Activated T-cell treated with anti-CD3 and anti-CD28 coated beads, Interleukin-2, amount 50 U/mL, for 4 hours (primary cell): ENCODE results near the gene CRIM1. TPM values are rescaled to one million over a fixed set of nuclear protein-coding genes. Genes with fewer than 3 reads are reported as not detected.
"Not testable (repeated sequence)": the region's sequence is repeated elsewhere in the genome, so short reads cannot be mapped to it uniquely, and the experiment has no call there.

ENCODE experiments used
- ATAC-seq, 2 donors: fragments of 200-7000 bp; cut with Tn5 transposase; one replicate each; pipeline ENCODE4 v1.10.0; 2021
- DNase-seq: peaks from one replicate; pipeline ENCODE4 v3.0.0-alpha.2; 2020
- H3K27me3 Mint-ChIP-seq: one replicate; pipeline ENCODE4 v1.8.0; 2021; ENCODE audit warnings: low read depth, mixed read lengths
- H3K36me3 Mint-ChIP-seq: one replicate; pipeline ENCODE4 v1.8.0; 2022; ENCODE audit warnings: mixed read lengths; ENCODE audit not compliant: insufficient read depth
- H3K4me1 Mint-ChIP-seq: one replicate; pipeline ENCODE4 v1.8.0; 2021; ENCODE audit warnings: low read depth, mixed read lengths
- H3K4me3 Mint-ChIP-seq: one replicate; pipeline ENCODE4 v1.8.0; 2021; ENCODE audit warnings: mild to moderate bottlenecking, moderate library complexity, mixed read lengths
- H3K9me3 Mint-ChIP-seq: one replicate; pipeline ENCODE4 v1.8.0; 2021; ENCODE audit warnings: mixed read lengths
- total RNA-seq, 3 donors: library from RNA; stranded (reverse); gene quantifications; one replicate each; pipeline ENCODE4 v1.2.1, GENCODE V29; 2021

The CRIM1 gene
- total RNA-seq, 3 donors from 2014 or later: 17.9 to 23.8 (median 22.9) TPM

- no peak for ATAC-seq
- Mint-ChIP-seq H3K36me3 (no peaks in the 10 kb centered on the region), H3K9me3 (no peaks in the 10 kb centered on the region), H3K27me3 (peaks cover 40% of the 10 kb centered on the region), H3K4me3 (peak overlapping the region; percentile 49), H3K4me1 (peaks cover 32% of the 10 kb centered on the region)
- DNase-seq: no peak
Measured at GRCh38 chr2:36359067-36359466, 3.5 kb downstream of the CRIM1 start.

GRCh38 chr2:36360063-36360462 lies 4.5 kb downstream of the CRIM1 start:
- no peak overlapping the region for H3K4me3 Mint-ChIP-seq
- peaks cover 25% of the 10 kb centered on the region for H3K4me1 Mint-ChIP-seq
- no peak for DNase-seq
- no peak for ATAC-seq
- H3K36me3 Mint-ChIP-seq: no peaks in the 10 kb centered on the region
- H3K9me3 Mint-ChIP-seq: no peaks in the 10 kb centered on the region
- peaks cover 30% of the 10 kb centered on the region for H3K27me3 Mint-ChIP-seq

- H3K4me1 Mint-ChIP-seq: peaks cover 25% of the 10 kb centered on the region
- H3K36me3 Mint-ChIP-seq: no peaks in the 10 kb centered on the region
- ATAC-seq: no peak
- H3K27me3 Mint-ChIP-seq: peaks cover 30% of the 10 kb centered on the region
- DNase-seq: no peak
- H3K4me3 Mint-ChIP-seq: no peak overlapping the region
- no peaks in the 10 kb centered on the region for H3K9me3 Mint-ChIP-seq
Measured at GRCh38 chr2:36360834-36361233, 5.3 kb downstream of the CRIM1 start.

GRCh38 chr2:36361396-36361795 lies 5.8 kb downstream of the CRIM1 start:
- Mint-ChIP-seq H3K36me3 (no peaks in the 10 kb centered on the region), H3K27me3 (peaks cover 30% of the 10 kb centered on the region), H3K9me3 (no peaks in the 10 kb centered on the region), H3K4me3 (no peak overlapping the region), H3K4me1 (peaks cover 25% of the 10 kb centered on the region)
- DNase-seq: no peak
- ATAC-seq: no peak

- ATAC-seq (no peak), DNase-seq (no peak)
- Mint-ChIP-seq H3K27me3 (peaks cover 28% of the 10 kb centered on the region), H3K4me3 (no peak overlapping the region), H3K4me1 (peaks cover 21% of the 10 kb centered on the region), H3K36me3 (no peaks in the 10 kb centered on the region), H3K9me3 (no peaks in the 10 kb centered on the region)
Measured at GRCh38 chr2:36362291-36362690, 6.7 kb downstream of the CRIM1 start.

GRCh38 chr2:36363085-36363484 lies 7.5 kb downstream of the CRIM1 start:
- not testable (repeated sequence) for H3K4me3 Mint-ChIP-seq, H3K9me3 Mint-ChIP-seq, DNase-seq, H3K36me3 Mint-ChIP-seq, ATAC-seq
- Mint-ChIP-seq H3K27me3 (peaks cover 21% of the 10 kb centered on the region), H3K4me1 (peaks cover 13% of the 10 kb centered on the region)

GRCh38 chr2:36366491-36367120 lies 11.0 kb downstream of the CRIM1 start:
- no peak for DNase-seq
- Mint-ChIP-seq H3K36me3 (no peaks in the 10 kb centered on the region), H3K27me3 (peaks cover 5% of the 10 kb centered on the region), H3K4me1 (peaks cover 1% of the 10 kb centered on the region), H3K9me3 (no peaks in the 10 kb centered on the region), H3K4me3 (no peak overlapping the region)
- ATAC-seq: no peak

GRCh38 chr2:36367486-36367885 lies 11.9 kb downstream of the CRIM1 start:
- no peaks in the 10 kb centered on the region for H3K9me3 Mint-ChIP-seq
- H3K27me3 Mint-ChIP-seq: peaks cover 3% of the 10 kb centered on the region
- DNase-seq (no peak), ATAC-seq (no peak)
- H3K4me3 Mint-ChIP-seq: no peak overlapping the region
- peaks cover 3% of the 10 kb centered on the region for H3K4me1 Mint-ChIP-seq
- no peaks in the 10 kb centered on the region for H3K36me3 Mint-ChIP-seq

GRCh38 chr2:36367895-36368353 lies 12.3 kb downstream of the CRIM1 start:
- DNase-seq: no peak
- Mint-ChIP-seq H3K27me3 (peaks cover 3% of the 10 kb centered on the region), H3K4me3 (no peak overlapping the region), H3K4me1 (peaks cover 5% of the 10 kb centered on the region), H3K36me3 (no peaks in the 10 kb centered on the region), H3K9me3 (no peaks in the 10 kb centered on the region)
- no peak for ATAC-seq

- peaks cover 3% of the 10 kb centered on the region for H3K27me3 Mint-ChIP-seq
- ATAC-seq (no peak), DNase-seq (no peak)
- H3K4me1 Mint-ChIP-seq: peaks cover 11% of the 10 kb centered on the region
- no peak overlapping the region for H3K4me3 Mint-ChIP-seq
- H3K9me3 Mint-ChIP-seq: no peaks in the 10 kb centered on the region
- H3K36me3 Mint-ChIP-seq: no peaks in the 10 kb centered on the region
Measured at GRCh38 chr2:36368438-36368837, 12.9 kb downstream of the CRIM1 start.

GRCh38 chr2:36369163-36369562 lies 13.6 kb downstream of the CRIM1 start:
- peaks cover 3% of the 10 kb centered on the region for H3K27me3 Mint-ChIP-seq
- no peak overlapping the region for H3K4me3 Mint-ChIP-seq
- no peaks in the 10 kb centered on the region for H3K36me3 Mint-ChIP-seq
- peaks cover 12% of the 10 kb centered on the region for H3K4me1 Mint-ChIP-seq
- ATAC-seq (no peak), DNase-seq (no peak)
- no peaks in the 10 kb centered on the region for H3K9me3 Mint-ChIP-seq

- Mint-ChIP-seq H3K4me3 (no peak overlapping the region), H3K36me3 (no peaks in the 10 kb centered on the region), H3K27me3 (peaks cover 3% of the 10 kb centered on the region), H3K4me1 (peaks cover 12% of the 10 kb centered on the region), H3K9me3 (no peaks in the 10 kb centered on the region)
- no peak for DNase-seq
- no peak for ATAC-seq
Measured at GRCh38 chr2:36369716-36370115, 14.1 kb downstream of the CRIM1 start.

GRCh38 chr2:36370281-36370680 lies 14.7 kb downstream of the CRIM1 start:
- no peak overlapping the region for H3K4me3 Mint-ChIP-seq
- no peak for DNase-seq
- ATAC-seq: no peak
- H3K36me3 Mint-ChIP-seq: no peaks in the 10 kb centered on the region
- H3K27me3 Mint-ChIP-seq: peaks cover 3% of the 10 kb centered on the region
- H3K9me3 Mint-ChIP-seq: no peaks in the 10 kb centered on the region
- peaks cover 12% of the 10 kb centered on the region for H3K4me1 Mint-ChIP-seq

- DNase-seq (no peak), ATAC-seq (no peak)
- H3K36me3 Mint-ChIP-seq: no peaks in the 10 kb centered on the region
- peaks cover 3% of the 10 kb centered on the region for H3K27me3 Mint-ChIP-seq
- no peaks in the 10 kb centered on the region for H3K9me3 Mint-ChIP-seq
- no peak overlapping the region for H3K4me3 Mint-ChIP-seq
- peaks cover 12% of the 10 kb centered on the region for H3K4me1 Mint-ChIP-seq
Measured at GRCh38 chr2:36371070-36371874, 15.7 kb downstream of the CRIM1 start.

- Mint-ChIP-seq H3K36me3 (no peaks in the 10 kb centered on the region), H3K9me3 (no peaks in the 10 kb centered on the region), H3K4me1 (peaks cover 12% of the 10 kb centered on the region), H3K4me3 (no peak overlapping the region), H3K27me3 (peaks cover 3% of the 10 kb centered on the region)
- DNase-seq: no peak
- ATAC-seq: no peak
Measured at GRCh38 chr2:36371928-36372391, 16.4 kb downstream of the CRIM1 start.
